ENCODE results near the gene RAB7A. TPM values are rescaled to one million over a fixed set of nuclear protein-coding genes. Genes with fewer than 3 reads are reported as not detected.

The RAB7A gene
- total RNA-seq, 1 donor from 2014 or later = 278 TPM

DNA sequence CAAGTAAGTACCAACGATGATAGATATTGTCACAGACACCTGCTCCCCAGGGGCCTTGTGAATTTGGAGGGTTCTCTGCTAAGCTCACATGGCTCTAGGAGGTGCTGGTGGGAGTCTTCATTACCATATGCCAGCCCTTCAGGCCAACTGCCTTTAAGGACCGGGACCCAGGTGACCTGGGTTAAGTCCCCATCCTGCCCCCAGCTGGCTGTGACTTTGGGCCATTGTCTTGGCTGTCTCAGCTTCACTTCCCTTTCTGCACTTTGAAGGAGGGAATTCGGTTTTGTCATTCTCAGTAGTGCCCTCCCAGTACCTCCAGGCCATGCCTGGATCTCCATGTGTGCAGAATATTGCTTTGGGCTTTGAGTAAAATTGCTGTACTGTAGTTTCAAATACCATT lies 80.6 kb downstream of the RAB7A start:
- no peak for DNase-seq
- peaks cover 63% of the 10 kb centered on the region for H3K4me1 ChIP-seq
- peak overlapping the region; percentile 51 for H3K27ac ChIP-seq
- H3K36me3 ChIP-seq = peaks cover 69% of the 10 kb centered on the region
- no peak overlapping the region for H3K4me3 ChIP-seq
- intact Hi-C loops (cut with DNase I) = no loop called here
- TF ChIP-seq, protein P1, sequence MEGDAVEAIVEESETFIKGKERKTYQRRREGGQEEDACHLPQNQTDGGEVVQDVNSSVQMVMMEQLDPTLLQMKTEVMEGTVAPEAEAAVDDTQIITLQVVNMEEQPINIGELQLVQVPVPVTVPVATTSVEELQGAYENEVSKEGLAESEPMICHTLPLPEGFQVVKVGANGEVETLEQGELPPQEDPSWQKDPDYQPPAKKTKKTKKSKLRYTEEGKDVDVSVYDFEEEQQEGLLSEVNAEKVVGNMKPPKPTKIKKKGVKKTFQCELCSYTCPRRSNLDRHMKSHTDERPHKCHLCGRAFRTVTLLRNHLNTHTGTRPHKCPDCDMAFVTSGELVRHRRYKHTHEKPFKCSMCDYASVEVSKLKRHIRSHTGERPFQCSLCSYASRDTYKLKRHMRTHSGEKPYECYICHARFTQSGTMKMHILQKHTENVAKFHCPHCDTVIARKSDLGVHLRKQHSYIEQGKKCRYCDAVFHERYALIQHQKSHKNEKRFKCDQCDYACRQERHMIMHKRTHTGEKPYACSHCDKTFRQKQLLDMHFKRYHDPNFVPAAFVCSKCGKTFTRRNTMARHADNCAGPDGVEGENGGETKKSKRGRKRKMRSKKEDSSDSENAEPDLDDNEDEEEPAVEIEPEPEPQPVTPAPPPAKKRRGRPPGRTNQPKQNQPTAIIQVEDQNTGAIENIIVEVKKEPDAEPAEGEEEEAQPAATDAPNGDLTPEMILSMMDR (IDR thresholded peaks at IDR 0.05) = no peak
- ATAC-seq = no peak
- H3K27me3 ChIP-seq (ENCODE audit: low read depth) = no peaks in the 10 kb centered on the region
- H3K9me3 ChIP-seq = no peaks in the 10 kb centered on the region

DNA sequence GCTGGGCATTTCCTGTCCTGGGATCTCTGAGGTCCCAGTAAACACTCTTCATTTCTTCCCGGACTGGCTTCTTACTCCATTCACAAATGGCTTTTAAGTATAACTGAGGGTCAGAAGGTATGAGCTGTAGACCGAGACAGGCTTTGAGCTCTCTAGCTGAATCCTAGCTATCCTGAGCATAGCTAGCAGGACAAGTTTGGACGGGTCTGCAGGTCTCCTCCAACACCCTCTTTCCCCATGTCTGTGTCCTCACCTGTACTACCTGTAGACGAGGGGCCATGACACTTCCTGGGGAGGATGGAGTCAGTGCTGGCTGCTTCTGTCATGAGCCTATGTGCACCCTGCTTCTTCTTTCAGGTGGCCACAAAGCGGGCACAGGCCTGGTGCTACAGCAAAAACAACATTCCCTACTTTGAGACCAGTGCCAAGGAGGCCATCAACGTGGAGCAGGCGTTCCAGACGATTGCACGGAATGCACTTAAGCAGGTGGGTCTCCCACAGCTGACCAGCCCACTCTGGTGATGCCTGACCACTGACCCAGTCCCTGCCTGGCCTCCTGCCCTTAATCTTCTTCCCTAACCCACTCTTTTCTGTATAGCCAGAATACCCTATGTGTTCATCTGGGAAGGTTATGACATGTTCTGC lies 81.3 kb downstream of the RAB7A start:
- no peak overlapping the region for H3K27ac ChIP-seq
- H3K36me3 ChIP-seq = peaks cover 76% of the 10 kb centered on the region
- DNase-seq = no peak
- intact Hi-C loops (cut with DNase I) = no loop called here
- TF ChIP-seq, protein P1 (IDR thresholded peaks at IDR 0.05) = no peak
- no peaks in the 10 kb centered on the region for H3K9me3 ChIP-seq
- H3K4me1 ChIP-seq = peaks cover 56% of the 10 kb centered on the region
- no peak overlapping the region for H3K4me3 ChIP-seq
- no peak for ATAC-seq
- no peaks in the 10 kb centered on the region for H3K27me3 ChIP-seq (ENCODE audit: low read depth)

DNA sequence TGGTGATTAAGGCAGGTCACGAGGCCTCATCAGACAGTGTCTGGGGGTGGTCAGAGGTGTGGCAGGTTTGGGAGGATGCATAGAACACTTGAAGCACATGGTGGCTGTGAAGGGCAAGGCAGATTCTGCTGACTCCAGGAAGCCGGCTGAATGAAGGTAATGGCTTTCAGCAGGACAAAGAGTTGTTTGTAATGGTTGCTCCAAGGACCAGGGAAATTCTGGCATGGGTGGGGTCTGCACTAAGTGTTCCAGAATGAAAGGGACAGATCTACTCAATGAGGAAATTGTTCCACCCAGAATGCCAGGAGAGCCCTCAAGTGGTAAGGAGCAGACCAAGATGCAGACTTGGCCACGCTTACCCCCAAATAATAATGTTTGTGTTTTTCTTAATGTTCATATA lies 82.7 kb downstream of the RAB7A start:
- H3K27ac ChIP-seq = peak overlapping the region; percentile 21
- no peak overlapping the region for H3K4me3 ChIP-seq
- H3K9me3 ChIP-seq = no peaks in the 10 kb centered on the region
- ATAC-seq = no peak
- peaks cover 53% of the 10 kb centered on the region for H3K4me1 ChIP-seq
- no peak for DNase-seq
- peaks cover 90% of the 10 kb centered on the region for H3K36me3 ChIP-seq
- intact Hi-C loops (cut with DNase I) = no loop called here
- no peaks in the 10 kb centered on the region for H3K27me3 ChIP-seq (ENCODE audit: low read depth)
- TF ChIP-seq, protein P1 (IDR thresholded peaks at IDR 0.05) = no peak

DNA sequence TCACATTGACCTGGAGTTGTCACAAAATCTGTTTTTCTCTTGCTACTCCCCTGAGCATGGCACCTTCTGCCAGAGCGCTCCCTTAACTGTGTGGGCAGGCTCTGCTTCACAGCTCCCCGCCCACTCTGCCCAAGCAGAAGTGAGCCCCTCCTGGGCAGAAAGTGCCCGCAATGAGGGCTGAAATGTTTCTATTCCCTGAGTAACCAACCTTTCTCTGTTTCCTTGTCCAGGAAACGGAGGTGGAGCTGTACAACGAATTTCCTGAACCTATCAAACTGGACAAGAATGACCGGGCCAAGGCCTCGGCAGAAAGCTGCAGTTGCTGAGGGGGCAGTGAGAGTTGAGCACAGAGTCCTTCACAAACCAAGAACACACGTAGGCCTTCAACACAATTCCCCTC lies 87.1 kb downstream of the RAB7A start:
- H3K27ac ChIP-seq = peak overlapping the region; percentile 0
- no peaks in the 10 kb centered on the region for H3K9me3 ChIP-seq
- DNase-seq = no peak
- no peak overlapping the region for H3K4me3 ChIP-seq
- intact Hi-C loops (cut with DNase I) = no loop called here
- H3K4me1 ChIP-seq = peaks cover 42% of the 10 kb centered on the region
- H3K27me3 ChIP-seq (ENCODE audit: low read depth) = no peaks in the 10 kb centered on the region
- TF ChIP-seq, protein P1 (IDR thresholded peaks at IDR 0.05) = no peak
- peak; percentile 47 to 48 for ATAC-seq
- H3K36me3 ChIP-seq = peaks cover 93% of the 10 kb centered on the region

DNA sequence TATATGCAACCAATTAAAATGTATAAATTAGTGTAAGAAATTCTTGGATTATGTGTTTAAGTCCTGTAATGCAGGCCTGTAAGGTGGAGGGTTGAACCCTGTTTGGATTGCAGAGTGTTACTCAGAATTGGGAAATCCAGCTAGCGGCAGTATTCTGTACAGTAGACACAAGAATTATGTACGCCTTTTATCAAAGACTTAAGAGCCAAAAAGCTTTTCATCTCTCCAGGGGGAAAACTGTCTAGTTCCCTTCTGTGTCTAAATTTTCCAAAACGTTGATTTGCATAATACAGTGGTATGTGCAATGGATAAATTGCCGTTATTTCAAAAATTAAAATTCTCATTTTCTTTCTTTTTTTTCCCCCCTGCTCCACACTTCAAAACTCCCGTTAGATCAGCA lies 88.1 kb downstream of the RAB7A start:
- Histone ChIP-seq H3K27me3 (ENCODE audit: low read depth) (no peaks in the 10 kb centered on the region), H3K4me3 (no peak overlapping the region), H3K36me3 (peaks cover 93% of the 10 kb centered on the region), H3K27ac (no peak overlapping the region), H3K9me3 (no peaks in the 10 kb centered on the region), H3K4me1 (peaks cover 35% of the 10 kb centered on the region)
- ATAC-seq = no peak
- TF ChIP-seq, protein P1 (IDR thresholded peaks at IDR 0.05) = no peak
- intact Hi-C loops (cut with DNase I) = no loop called here
- DNase-seq = no peak

Measured in lower lobe of right lung (tissue), 2 donors.